Pancreas (tissue), 10 donors: ENCODE measurements around the gene DOCK3. TPM values are rescaled to one million over a fixed set of nuclear protein-coding genes. Genes with fewer than 3 reads are reported as not detected.

Experiments
- ATAC-seq, 4 donors: fragments of 200-7000 bp; cut with Tn5 transposase; one replicate each; pipeline versions ENCODE4 v1.8.0 to v1.9.1; 2020; ENCODE audit warnings: mild to moderate bottlenecking in 4 of 4, moderate library complexity in 4 of 4
- DNase-seq, 6 donors: peaks; one replicate each; pipeline ENCODE4 v3.0.0-alpha.2; 2020
- FAIRE-seq: peaks from 2 replicates; lab custom pipeline; 2012; peaks lifted over from hg19 to GRCh38; lab: Jason Lieb, UNC
- H3K27ac ChIP-seq, 4 donors: fragments of 200-600 bp; sonication (generic); 1 replicate in 3 of 4; 2 replicates in 1 of 4; pipeline versions ENCODE4 v1.5.0 to v1.8.0; 2020
- H3K27me3 ChIP-seq, 4 donors: fragments of 200-600 bp; one replicate each; pipeline ENCODE4 v1.8.0; 2021
- H3K36me3 ChIP-seq, 3 donors: fragments of 200-600 bp; sonication (generic) in 1 of 3; one replicate each; pipeline versions ENCODE4 v1.5.0 to v1.8.0; 2020 to 2021
- H3K4me1 ChIP-seq, 3 donors: fragments of 200-600 bp; one replicate each; pipeline ENCODE4 v1.8.0; 2021
- H3K4me3 ChIP-seq, 4 donors: fragments of 200-600 bp; sonication (generic) in 2 of 4; one replicate each; pipeline versions ENCODE4 v1.5.0 to v1.8.0; 2020 to 2021
- H3K9me3 ChIP-seq, 4 donors: fragments of 200-600 bp; one replicate each; pipeline ENCODE4 v1.8.0; 2021
- WGBS, 2 donors: extraction: QIAGEN DNeasy Blood & Tissue Kit; methylation state at CpG; one replicate each; pipeline ENCODE4 v1.1.7; 2013; 5-methylcytosine and 5-hydroxymethylcytosine counted together
- intact Hi-C, 3 donors: fragments of 100-400 bp; cut with DNase I; formaldehyde crosslinking; loops; one replicate each; pipeline versions ENCODE4 v1.11.1 to v1.14.2; 2022
- polyA plus RNA-seq, 2 donors: library from polyadenylated mRNA; stranded (reverse); fragments of 200-250 nt; gene quantifications; one replicate each; pipeline ENCODE4 v1.2.3, GENCODE V29; 2013
- total RNA-seq, 6 donors: library from RNA; stranded (reverse); fragmentation: NEBNext Ultra II Directional in 4 of 6; extraction: Animal tissue kit (Norgen Biotek cat#: 25700) in 4 of 6; gene quantifications; one replicate each; pipeline versions ENCODE4 v1.2.1 to v1.2.4, GENCODE V29; 2021 to 2023
- TF ChIP-seq, protein P1 (sequence below), 4 donors: fragments of 200-600 bp; sonication (generic) in 3 of 4; IDR thresholded peaks; one replicate each; pipeline versions ENCODE4 v1.5.0 to v1.8.0; 2021; ENCODE audit warnings: antibody characterized with exemption in 4 of 4
- donor health status: healthy with polysubstance abuse.
- donor health status: DM: no; HTN: no; CAD: no; lungs with moderate emphysema.
- donor health status: DM: no; HTN: no; CAD: no.
- donor health status: control.
- donor health status: control.
- donor health status: Bipolar disorder and iron deficiency.
- donor health status: DM: yes; HTN: yes; CAD: no.
- donor health status: DM: no; HTN: no; CAD: no.
- donor health status: DM: no; HTN: no; CAD: no.
- donor health status: DM: yes; HTN: yes; CAD: no.

DOCK3 gene
- total and polyA plus RNA-seq, 8 donors, result 0.09 to 1.5 (median 0.36) TPM

GRCh38 chr3:51375136-51375535 is 700.4 kb downstream of the DOCK3 start:
- Histone ChIP-seq H3K4me1 (no peaks in the 10 kb centered on the region), H3K4me3 (no peak overlapping the region), H3K9me3 (no peaks in the 10 kb centered on the region), H3K36me3 (no peaks in the 10 kb centered on the region), H3K27me3 (no peaks in the 10 kb centered on the region), H3K27ac (no peak overlapping the region)
- TF ChIP-seq, protein P1, sequence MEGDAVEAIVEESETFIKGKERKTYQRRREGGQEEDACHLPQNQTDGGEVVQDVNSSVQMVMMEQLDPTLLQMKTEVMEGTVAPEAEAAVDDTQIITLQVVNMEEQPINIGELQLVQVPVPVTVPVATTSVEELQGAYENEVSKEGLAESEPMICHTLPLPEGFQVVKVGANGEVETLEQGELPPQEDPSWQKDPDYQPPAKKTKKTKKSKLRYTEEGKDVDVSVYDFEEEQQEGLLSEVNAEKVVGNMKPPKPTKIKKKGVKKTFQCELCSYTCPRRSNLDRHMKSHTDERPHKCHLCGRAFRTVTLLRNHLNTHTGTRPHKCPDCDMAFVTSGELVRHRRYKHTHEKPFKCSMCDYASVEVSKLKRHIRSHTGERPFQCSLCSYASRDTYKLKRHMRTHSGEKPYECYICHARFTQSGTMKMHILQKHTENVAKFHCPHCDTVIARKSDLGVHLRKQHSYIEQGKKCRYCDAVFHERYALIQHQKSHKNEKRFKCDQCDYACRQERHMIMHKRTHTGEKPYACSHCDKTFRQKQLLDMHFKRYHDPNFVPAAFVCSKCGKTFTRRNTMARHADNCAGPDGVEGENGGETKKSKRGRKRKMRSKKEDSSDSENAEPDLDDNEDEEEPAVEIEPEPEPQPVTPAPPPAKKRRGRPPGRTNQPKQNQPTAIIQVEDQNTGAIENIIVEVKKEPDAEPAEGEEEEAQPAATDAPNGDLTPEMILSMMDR (IDR thresholded peaks at IDR 0.05), result no peak
- DNase-seq, result no peak
- no peak for ATAC-seq
- intact Hi-C loops, result loop anchor here in 2 of 3 donors (5.0 to 10.0 kb wide), 3 partner anchors 270 to 753 kb away; no protein-coding TSS in a partner anchor
- FAIRE-seq, result no peak

DNA sequence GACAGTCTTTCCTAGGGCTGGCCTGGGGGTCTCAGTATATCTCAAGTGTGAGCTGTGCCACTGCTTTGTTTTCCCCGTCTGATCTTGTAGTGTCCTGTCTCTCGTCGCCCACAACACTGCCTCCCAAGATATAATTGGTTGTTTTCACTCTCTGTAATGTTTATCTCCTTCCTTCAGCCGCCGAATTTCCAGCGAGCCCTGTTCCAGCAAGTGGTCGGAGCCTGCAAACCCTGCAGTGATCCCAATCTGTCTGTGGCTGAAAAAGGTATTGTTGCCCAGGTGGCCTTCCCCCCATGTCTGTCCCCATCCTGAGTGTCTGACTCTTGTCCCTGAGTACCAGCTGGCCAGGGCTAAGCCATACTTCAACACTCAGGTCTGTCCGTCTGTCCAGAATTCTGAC is 700.8 kb downstream of the DOCK3 start:
- FAIRE-seq, result no peak
- Histone ChIP-seq H3K36me3 (no peaks in the 10 kb centered on the region), H3K4me3 (no peak overlapping the region), H3K27ac (no peak overlapping the region), H3K27me3 (no peaks in the 10 kb centered on the region), H3K4me1 (no peaks in the 10 kb centered on the region), H3K9me3 (no peaks in the 10 kb centered on the region)
- peak in 1 of 6 donors; percentile 20 for DNase-seq
- TF ChIP-seq, protein P1 (IDR thresholded peaks at IDR 0.05), result no peak
- intact Hi-C loops, result loop anchor here in 2 of 3 donors (5.0 to 10.0 kb wide), 3 partner anchors 271 to 753 kb away; no protein-coding TSS in a partner anchor
- WGBS, 2 donors, result 76 to 83% methylated on average over 8 of the region's 8 CpGs
- no peak for ATAC-seq

GRCh38 chr3:51378065-51378464 is 703.3 kb downstream of the DOCK3 start:
- FAIRE-seq (no peak), DNase-seq (peak in 1 of 6 donors; percentile 10), ATAC-seq (no peak)
- TF ChIP-seq, protein P1 (IDR thresholded peaks at IDR 0.05), result no peak
- no peaks in the 10 kb centered on the region for H3K27me3 ChIP-seq
- no peaks in the 10 kb centered on the region for H3K4me1 ChIP-seq
- H3K27ac ChIP-seq, result no peak overlapping the region
- intact Hi-C loops, result loop anchor here in 2 of 3 donors (5.0 to 10.0 kb wide), 3 partner anchors 273 to 756 kb away; no protein-coding TSS in a partner anchor
- H3K36me3 ChIP-seq, result no peaks in the 10 kb centered on the region
- WGBS, 2 donors, result 75 to 90% methylated on average over 5 of the region's 5 CpGs
- no peak overlapping the region for H3K4me3 ChIP-seq
- H3K9me3 ChIP-seq, result no peaks in the 10 kb centered on the region

GRCh38 chr3:51378726-51379125 is 704.0 kb downstream of the DOCK3 start:
- FAIRE-seq, result no peak

More at GRCh38 chr3:51378726-51379125, 704.0 kb downstream of the DOCK3 start:
- intact Hi-C loops, result loop anchor here in 2 of 3 donors (5.0 to 10.0 kb wide), 3 partner anchors 274 to 756 kb away; no protein-coding TSS in a partner anchor
- TF ChIP-seq, protein P1 (IDR thresholded peaks at IDR 0.05), result no peak
- H3K4me3 ChIP-seq, result no peak overlapping the region
- peaks cover 0 to 5% (median 0%) of the 10 kb centered on the region in 3 donors for H3K4me1 ChIP-seq
- no peak overlapping the region for H3K27ac ChIP-seq
- DNase-seq, result peak in 1 of 6 donors; percentile 23
- H3K27me3 ChIP-seq, result no peaks in the 10 kb centered on the region
- 75 to 83% methylated on average over 2 of the region's 2 CpGs for WGBS, 2 donors
- no peak for ATAC-seq
- no peaks in the 10 kb centered on the region for H3K36me3 ChIP-seq
- no peaks in the 10 kb centered on the region for H3K9me3 ChIP-seq
